ENCODE data around the gene PRSS33. TPM values are rescaled to one million over a fixed set of nuclear protein-coding genes. Genes with fewer than 3 reads are reported as not detected.

The PRSS33 gene
- total RNA-seq, 1 experiment from 2014 or later, result not detected

- Histone ChIP-seq H3K79me1 (ENCODE audit: insufficient read depth, low read depth, low read length, poor library complexity, severe bottlenecking) (no peaks in the 10 kb centered on the region), H3K23me2 (ENCODE audit: insufficient read length, low read depth, low read length, poor library complexity, severe bottlenecking) (peaks cover 8% of the 10 kb centered on the region), H3T11ph (ENCODE audit: low read length) (no peak overlapping the region), H3K14ac (ENCODE audit: insufficient read depth, low read length) (no peak overlapping the region), H3K9me3 (ENCODE audit: control insufficient read depth, low read depth, low read length) (no peaks in the 10 kb centered on the region), H3K9ac (ENCODE audit: extremely low read depth, insufficient read length, low read length) (no peak overlapping the region), H3K27ac (ENCODE audit: insufficient read length, low read depth, low read length) (no peak overlapping the region), H4K20me1 (ENCODE audit: control insufficient read depth, insufficient read depth, insufficient read length) (no peaks in the 10 kb centered on the region), H4K5ac (ENCODE audit: insufficient read length, low read depth, low read length) (no peak overlapping the region), H4K91ac (ENCODE audit: insufficient read length, low read depth, low read length) (no peak overlapping the region), H3K4ac (ENCODE audit: low read depth, low read length) (no peak overlapping the region), H2BK12ac (ENCODE audit: insufficient read length, low read depth, low read length) (no peak overlapping the region), H3K23ac (ENCODE audit: insufficient read length, low read depth, low read length) (no peak overlapping the region), H2BK5ac (ENCODE audit: insufficient read length, low read length) (no peak overlapping the region), H2AK5ac (ENCODE audit: insufficient read length, low read length) (no peak overlapping the region), H3K4me2 (ENCODE audit: insufficient read depth, insufficient read length, low read length) (no peak overlapping the region), H2AFZ (ENCODE audit: low read length) (no peak overlapping the region), H3K27me3 (ENCODE audit: insufficient read depth, low read length) (no peaks in the 10 kb centered on the region), H2BK120ac (ENCODE audit: low read depth, low read length, poor library complexity, severe bottlenecking) (no peak overlapping the region), H3K4me1 (ENCODE audit: insufficient read depth, low read length) (no peaks in the 10 kb centered on the region; the same call in 1 of the 2 replicates), H2BK20ac (ENCODE audit: low read depth, low read length, poor library complexity, severe bottlenecking) (no peak overlapping the region), H2BK15ac (ENCODE audit: low read depth, low read length) (no peak overlapping the region), H4K8ac (replicated peaks; ENCODE audit: insufficient read length, low read depth, low read length) (no peak overlapping the region), H3K56ac (ENCODE audit: insufficient read length, low read depth, low read length) (no peak overlapping the region), H3K18ac (ENCODE audit: insufficient read length, low read depth, low read length) (no peak overlapping the region), H3K79me2 (ENCODE audit: insufficient read depth, low read length) (peaks cover 7% of the 10 kb centered on the region)
- no peak for TF ChIP-seq CTCF (conservative IDR thresholded peaks at IDR 0.05)
- Mint-ChIP-seq H3K36me3 (ENCODE audit: insufficient read depth in 1 of 3, low read depth in 3 of 3) (peaks cover 16 to 20% (median 20%) of the 10 kb centered on the region in 3 experiments), H3K27ac (no peak overlapping the region; a peak in 1 of 7 replicates), H3K4me1 (peaks cover 14 to 17% of the 10 kb centered on the region in 2 experiments), H3K27me3 (ENCODE audit: low read depth) (peaks cover 2% of the 10 kb centered on the region; the same call in 1 of the 2 replicates), H3K4me3 (no peak overlapping the region), H3K9me3 (peaks cover 0 to 3% of the 10 kb centered on the region in 2 experiments; a peak in 1 of 5 replicates)
- DNase-seq, result no peak
- no CpG with 5 or more reads among the region's 7 CpGs for WGBS (ENCODE audit: extremely low coverage, insufficient read length, low lambda C conversion rate)
Observed at GRCh38 chr16:2748757-2749455, 38.5 kb downstream of the PRSS33 start.
